Measurements from ENCODE around the gene CACNA1C.

Gene CACNA1C

DNA sequence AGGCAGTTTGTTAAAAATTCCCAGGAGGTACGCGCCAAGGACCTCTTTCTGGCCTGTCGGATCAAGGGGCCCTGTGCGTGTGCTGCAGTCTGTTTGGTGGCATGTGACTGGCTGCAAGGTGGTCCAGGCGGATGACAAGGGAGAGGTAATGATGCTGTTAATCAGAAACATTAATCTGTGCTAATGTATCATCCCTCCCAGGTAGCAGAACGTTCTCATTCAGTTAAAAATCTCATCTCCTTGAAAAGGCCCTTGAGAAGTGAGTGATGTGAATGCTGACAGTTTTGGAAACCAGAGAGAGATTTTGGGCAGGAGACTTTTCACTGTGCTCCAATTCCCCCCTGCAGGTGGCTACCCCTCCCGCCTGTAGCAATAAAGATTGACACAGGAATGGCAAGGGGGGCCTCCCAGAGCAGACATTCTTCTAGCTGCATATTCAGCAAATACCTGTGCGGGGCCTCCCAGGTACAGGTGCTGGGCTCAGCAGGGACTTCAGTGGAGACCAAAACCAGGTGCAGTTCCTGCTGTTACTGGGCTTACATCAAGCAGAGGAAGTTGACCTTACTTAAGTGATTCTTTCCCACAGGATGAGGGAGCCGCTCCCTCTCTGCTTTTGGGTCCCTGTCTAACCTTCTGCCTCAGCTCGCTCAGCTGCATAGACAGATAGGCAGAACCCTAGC, 364.8 kb downstream of the CACNA1C start:
- no peak for DNase-seq (ENCODE audit: low read depth)

DNA sequence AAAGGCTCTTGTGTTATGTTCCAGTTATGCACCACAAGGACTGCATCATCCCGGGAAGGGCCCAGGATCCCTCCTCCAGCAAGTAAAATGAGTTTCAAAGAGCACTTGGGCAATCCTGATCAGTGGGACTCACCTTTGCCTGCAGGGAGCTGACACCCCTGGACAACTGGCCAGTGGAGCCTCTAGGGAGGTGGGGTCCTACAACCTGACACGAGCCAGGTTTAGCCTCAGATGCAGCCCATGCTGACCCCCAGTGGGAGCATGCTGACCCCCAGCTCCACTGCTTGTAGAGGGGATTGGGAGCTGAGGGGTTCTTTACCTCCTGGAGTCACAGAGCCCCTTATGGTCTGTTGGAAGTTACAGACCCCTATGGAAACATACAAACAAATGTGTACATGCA, 365.8 kb downstream of the CACNA1C start:
- DNase-seq (ENCODE audit: low read depth) = no peak

DNA sequence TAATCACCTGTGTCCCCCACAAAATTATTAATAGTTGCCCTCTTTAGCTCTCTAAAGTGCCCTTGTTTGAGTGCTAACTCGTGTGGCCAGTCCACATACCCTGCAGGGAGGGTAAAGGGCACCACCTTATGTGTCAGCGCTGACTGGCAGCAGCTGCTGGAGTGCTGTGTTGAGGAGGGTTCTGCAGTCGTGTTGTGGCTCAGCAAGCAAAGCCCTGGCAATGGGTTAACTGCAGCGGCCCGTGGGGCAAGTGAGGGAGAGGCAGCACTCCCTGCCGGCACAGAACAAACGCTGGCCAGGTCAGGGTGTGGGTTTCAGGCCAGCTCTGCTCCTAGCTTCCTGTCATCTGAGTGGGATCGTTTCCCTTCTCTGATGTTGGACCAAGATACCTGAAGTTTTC, 369.8 kb downstream of the CACNA1C start:
- no peak for DNase-seq (ENCODE audit: low read depth)

GRCh38 chr12:2429032-2429431, 376.2 kb downstream of the CACNA1C start:
- no peak for DNase-seq (ENCODE audit: low read depth)

DNA sequence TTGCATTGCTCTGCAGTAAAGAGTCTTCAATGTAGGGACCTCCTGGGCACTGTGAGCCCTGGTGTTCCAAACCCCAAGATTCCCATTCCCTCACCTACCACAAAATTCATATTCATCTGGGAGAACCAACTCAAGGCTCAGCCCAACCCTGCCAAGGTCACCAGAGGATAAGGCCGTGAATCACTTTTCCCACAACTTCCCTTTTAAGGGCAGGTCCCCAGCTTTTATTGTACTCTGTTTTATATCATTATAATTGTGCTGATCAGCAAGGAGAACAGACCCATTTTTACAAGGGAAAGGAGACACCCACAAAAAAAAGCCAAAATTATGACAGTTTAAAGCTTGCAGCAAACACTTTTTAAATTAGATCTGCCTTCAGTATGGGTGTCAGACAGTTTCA, 379.0 kb downstream of the CACNA1C start:
- DNase-seq (ENCODE audit: low read depth) = no peak

GRCh38 chr12:2432856-2433255, 380.1 kb downstream of the CACNA1C start:
- no peak for DNase-seq (ENCODE audit: low read depth)

DNA sequence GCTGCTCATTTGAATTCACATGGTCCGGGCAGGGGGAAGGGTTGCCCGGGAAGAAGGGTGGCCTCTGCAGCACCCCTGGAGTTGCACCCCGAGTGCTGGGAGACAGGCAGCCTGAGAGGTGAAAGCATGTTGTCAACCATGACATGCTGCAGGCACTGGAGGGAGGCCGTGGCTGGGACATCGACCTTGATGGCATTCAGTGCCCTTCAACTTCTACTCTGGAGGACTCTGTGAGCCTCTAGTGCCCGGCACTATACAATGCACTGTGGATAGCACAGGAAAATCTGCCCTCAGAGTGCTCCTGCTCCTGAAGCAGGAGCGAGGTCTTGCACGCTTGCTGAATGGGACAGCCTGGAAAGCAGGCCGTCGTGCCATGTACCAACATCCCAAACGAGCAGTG, 382.7 kb downstream of the CACNA1C start:
- DNase-seq (ENCODE audit: low read depth) = no peak

- DNase-seq (ENCODE audit: low read depth) = no peak
Measured at GRCh38 chr12:2439332-2440100, 386.7 kb downstream of the CACNA1C start.

GRCh38 chr12:2443776-2444175, 391.0 kb downstream of the CACNA1C start:
- no peak for DNase-seq (ENCODE audit: low read depth)

GRCh38 chr12:2445968-2446367, 393.2 kb downstream of the CACNA1C start:
- no peak for DNase-seq (ENCODE audit: low read depth)

- no peak for DNase-seq (ENCODE audit: low read depth)
Measured at GRCh38 chr12:2447861-2448260, 395.1 kb downstream of the CACNA1C start.

DNA sequence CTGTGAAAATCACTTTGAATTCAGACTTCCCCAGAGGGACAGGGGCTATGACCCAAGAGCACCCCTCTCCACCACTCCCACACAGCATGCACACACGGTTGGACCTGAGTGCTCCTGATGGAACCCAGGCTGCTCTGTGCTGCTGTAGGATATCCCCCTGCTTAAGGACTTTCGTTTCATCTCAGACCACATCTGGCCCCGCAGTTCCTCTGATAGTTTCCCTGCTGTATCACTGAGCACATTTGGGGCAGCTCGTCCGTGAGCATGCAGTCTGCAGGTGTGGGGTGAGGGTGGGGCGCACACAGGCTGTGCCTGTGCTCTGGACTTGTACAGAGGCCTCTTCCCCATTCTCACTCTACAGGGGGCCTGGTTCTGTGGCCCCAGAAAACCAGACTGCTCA, 396.8 kb downstream of the CACNA1C start:
- DNase-seq (ENCODE audit: low read depth) = no peak

DNA sequence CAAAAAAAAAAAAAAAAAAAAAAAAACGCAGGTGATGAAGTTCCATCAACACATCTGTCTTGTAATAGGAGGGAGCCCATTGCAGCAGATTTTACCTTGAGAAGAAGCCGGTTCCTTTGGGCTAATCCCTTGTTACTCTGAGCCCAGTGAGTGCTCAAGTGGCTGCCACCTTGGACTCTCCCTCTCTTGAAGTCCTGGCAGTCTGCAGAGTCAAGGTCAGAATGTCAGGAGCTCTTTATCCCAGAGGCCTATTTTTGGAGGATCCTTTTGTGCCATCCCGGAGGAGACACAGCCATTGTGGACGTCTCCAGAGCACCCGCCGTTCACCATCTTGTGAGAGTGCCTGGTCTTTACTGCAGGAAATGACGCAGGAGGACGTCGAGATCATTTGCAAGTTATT, 397.8 kb downstream of the CACNA1C start:
- DNase-seq (ENCODE audit: low read depth) = no peak

DNA sequence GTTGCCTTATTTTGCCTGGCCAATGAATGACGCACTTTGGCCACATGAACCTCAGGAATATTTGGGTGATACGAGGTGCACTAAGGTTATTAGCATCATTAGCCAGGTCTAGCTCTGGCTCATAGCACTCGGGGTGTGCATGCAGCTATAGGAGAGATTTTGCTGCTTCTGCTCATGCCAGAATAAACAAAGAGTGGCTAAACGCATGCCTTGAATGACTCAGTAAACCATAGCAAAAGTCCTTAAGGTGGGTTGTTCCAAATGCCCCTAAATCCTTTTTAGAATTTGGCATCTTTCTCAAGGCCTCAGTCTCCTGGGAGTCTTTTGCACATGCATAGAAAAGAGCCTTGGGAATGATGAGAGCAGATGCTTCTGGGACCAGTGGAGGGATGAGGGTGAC, 398.2 kb downstream of the CACNA1C start:
- no peak for DNase-seq (ENCODE audit: low read depth)

- DNase-seq (ENCODE audit: low read depth) = no peak
Measured at GRCh38 chr12:2451497-2451896, 398.7 kb downstream of the CACNA1C start.

GRCh38 chr12:2453076-2453760, 400.4 kb downstream of the CACNA1C start:
- no peak for DNase-seq (ENCODE audit: low read depth)

- DNase-seq (ENCODE audit: low read depth) = no peak
Measured at GRCh38 chr12:2453761-2454090, 400.9 kb downstream of the CACNA1C start.

GRCh38 chr12:2454601-2455177, 401.9 kb downstream of the CACNA1C start:
- DNase-seq (ENCODE audit: low read depth) = no peak

DNA sequence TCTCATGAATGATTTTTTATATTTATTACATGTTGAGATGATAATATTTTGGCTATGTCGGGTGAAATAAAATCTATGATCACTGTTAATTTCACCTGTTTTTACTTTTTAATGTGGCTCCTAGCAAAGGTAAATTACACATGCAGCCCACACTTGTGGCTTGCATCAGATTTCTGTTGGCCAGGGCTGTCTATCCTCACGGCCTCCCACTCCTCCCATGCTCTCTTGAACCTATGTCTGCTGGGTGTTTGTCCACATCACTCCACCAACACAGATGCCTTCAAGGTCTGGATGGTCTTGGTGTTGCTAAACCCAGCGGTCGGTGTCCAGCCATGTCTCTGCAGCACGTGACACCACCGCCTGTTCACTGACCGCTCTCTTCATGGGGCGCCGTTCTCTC, 402.6 kb downstream of the CACNA1C start:
- DNase-seq (ENCODE audit: low read depth) = no peak

- no peak for DNase-seq (ENCODE audit: low read depth)
Measured at GRCh38 chr12:2456122-2456812, 403.5 kb downstream of the CACNA1C start.

DNA sequence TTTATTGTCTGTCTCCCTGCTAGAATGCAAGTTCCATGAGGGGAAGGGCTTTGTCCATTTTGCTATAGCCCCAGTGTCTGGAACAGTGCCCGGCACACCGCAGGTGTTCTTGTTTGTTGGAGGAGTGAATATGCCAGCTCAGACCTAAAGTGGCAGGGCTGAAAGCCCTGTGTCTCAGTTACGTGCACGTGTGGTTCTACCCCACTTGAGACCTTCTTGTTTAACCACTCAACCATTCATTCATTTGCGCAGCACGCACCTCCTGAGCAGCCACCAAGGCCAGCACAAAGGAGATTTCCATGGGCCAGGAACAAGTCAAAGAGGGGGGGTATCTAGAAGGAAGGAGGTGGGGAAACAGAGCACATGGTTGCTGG, 404.0 kb downstream of the CACNA1C start:
- no peak for DNase-seq (ENCODE audit: low read depth)

DNA sequence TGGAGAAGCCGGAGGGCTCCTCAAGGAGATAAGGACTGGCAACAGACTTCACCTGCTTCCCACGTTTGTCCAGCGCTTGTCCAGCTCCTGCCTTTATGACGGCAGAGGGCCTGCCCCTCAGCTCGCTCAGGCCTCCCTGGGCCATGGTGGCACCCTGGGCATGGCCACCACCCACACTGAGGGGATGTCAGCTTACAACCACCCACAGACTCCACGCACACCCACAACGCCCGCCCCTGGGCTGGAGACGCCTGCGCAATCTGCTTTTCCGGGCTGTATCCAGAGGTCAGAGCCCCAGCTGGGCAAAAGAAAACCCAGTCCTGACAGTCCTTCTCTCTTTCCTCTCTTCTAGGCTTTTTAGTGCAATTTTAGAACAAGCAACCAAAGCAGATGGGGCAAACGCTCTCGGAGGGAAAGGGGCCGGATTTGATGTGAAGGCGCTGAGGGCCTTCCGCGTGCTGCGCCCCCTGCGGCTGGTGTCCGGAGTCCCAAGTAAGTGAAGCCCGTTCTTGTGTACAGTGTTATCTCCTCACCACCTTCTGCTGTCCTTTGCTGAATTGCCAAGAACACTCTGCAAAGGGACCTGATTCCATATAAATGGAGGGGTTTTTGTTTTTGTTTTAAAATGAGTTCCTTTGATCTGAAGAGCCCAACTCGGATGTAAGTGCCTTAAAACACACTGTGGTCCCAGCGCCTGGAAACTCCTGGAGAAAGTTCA, 404.6 kb downstream of the CACNA1C start:
- DNase-seq (ENCODE audit: low read depth) = no peak

Measured in non-pigmented ciliary epithelial cell (primary cell).